HepG2 (cell line): ENCODE results near the gene HOXA9. TPM values are rescaled to one million over a fixed set of nuclear protein-coding genes. Genes with fewer than 3 reads are reported as not detected.

Experiments
- CBX2 ChIP-seq, 2 experiments: fragments of 200-600 bp in 1 of 2; sonication (generic); formaldehyde crosslinking in 1 of 2; IDR thresholded peaks; 2 replicates each; pipeline versions ENCODE4 v1.7.0 to v1.8.1; 2018 to 2022; ENCODE audit warnings: low read depth in 2 of 2, low read length in 1 of 2, mild to moderate bottlenecking in 1 of 2, missing genetic modification reagents in 1 of 2
- CC2D1A ChIP-seq: sonication (generic); formaldehyde crosslinking; IDR thresholded peaks from 2 replicates; pipeline ENCODE4 v1.8.1; 2023; ENCODE audit warnings: mild to moderate bottlenecking, missing genetic modification reagents
- CREB1 ChIP-seq, 2 experiments: fragments of 450-650 bp in 1 of 2; IDR thresholded peaks; 2 replicates each; pipeline ENCODE4 v1.6.1; 2016 to 2017; ENCODE audit warnings: control low read depth in 1 of 2, mild to moderate bottlenecking in 1 of 2, missing compliant biosample characterization in 1 of 2, missing genetic modification characterization in 1 of 2
- ESRRA ChIP-seq: sonication (generic); formaldehyde crosslinking; IDR thresholded peaks from 2 replicates; pipeline ENCODE4 v1.5.1; 2020; ENCODE audit warnings: mild to moderate bottlenecking, low read depth, missing genetic modification reagents
- ETV5 ChIP-seq: IDR thresholded peaks from 2 replicates; pipeline ENCODE4 v1.6.1; 2018; ENCODE audit warnings: missing biosample characterization, missing genetic modification reagents, inconsistent platforms, borderline replicate concordance
- EZH2 ChIP-seq: conservative IDR thresholded peaks from 2 replicates; pipeline ENCODE4 v1.6.1; 2012; ENCODE audit warnings: mild to moderate bottlenecking, low read depth, low read length, moderate library complexity
- GTF2F1 ChIP-seq: fragments of 150-350 bp; IDR thresholded peaks from 2 replicates; pipeline ENCODE4 v1.6.1; 2014; ENCODE audit warnings: low read length
- HNF4A ChIP-seq: sonication (generic); formaldehyde crosslinking; IDR thresholded peaks from 2 replicates; pipeline ENCODE4 v1.4.0; 2020; ENCODE audit warnings: missing genetic modification reagents
- MYC ChIP-seq: sonication (generic); formaldehyde crosslinking; IDR thresholded peaks from 2 replicates; pipeline ENCODE4 v1.9.0; 2021; ENCODE audit warnings: missing genetic modification reagents, borderline replicate concordance
- NBN ChIP-seq: fragments of 450-650 bp; conservative IDR thresholded peaks from 2 replicates; pipeline ENCODE4 v1.6.1; 2017
- NCOA2 ChIP-seq: sonication (generic); formaldehyde crosslinking; IDR thresholded peaks from 2 replicates; pipeline ENCODE4 v1.8.0; 2022; ENCODE audit warnings: inconsistent platforms
- PHF21A ChIP-seq: sonication (generic); formaldehyde crosslinking; IDR thresholded peaks from 2 replicates; pipeline ENCODE4 v1.5.0; 2020; ENCODE audit warnings: mild to moderate bottlenecking, missing genetic modification reagents
- SMARCC2 ChIP-seq: fragments of 450-650 bp; IDR thresholded peaks from 2 replicates; pipeline ENCODE4 v1.6.1; 2017; ENCODE audit warnings: antibody characterized with exemption, mild to moderate bottlenecking
- SOX13 ChIP-seq, 3 experiments: fragments of 450-650 bp in 1 of 3; sonication (generic) in 1 of 3; formaldehyde crosslinking in 1 of 3; IDR thresholded peaks in 2 of 3; conservative IDR thresholded peaks in 1 of 3; 2 replicates each; pipeline versions ENCODE4 v1.5.0 to v1.6.1; 2016 to 2020; ENCODE audit warnings: antibody characterized with exemption in 1 of 3, mild to moderate bottlenecking in 1 of 3, missing compliant biosample characterization in 1 of 3, missing genetic modification reagents in 1 of 3, moderate library complexity in 1 of 3
- TCF7 ChIP-seq: sonication (generic); IDR thresholded peaks from 2 replicates; pipeline ENCODE4 v1.6.1; 2016; ENCODE audit warnings: antibody characterized with exemption, low read depth
- ZNF10 ChIP-seq: sonication (generic); formaldehyde crosslinking; IDR thresholded peaks from 2 replicates; pipeline ENCODE4 v1.4.0; 2020; ENCODE audit warnings: mild to moderate bottlenecking, low read depth, missing genetic modification reagents, borderline replicate concordance
- ZNF234 ChIP-seq: sonication (generic); formaldehyde crosslinking; conservative IDR thresholded peaks from 2 replicates; pipeline ENCODE4 v1.5.1; 2020; ENCODE audit warnings: mild to moderate bottlenecking, missing genetic modification reagents
- ZNF251 ChIP-seq: sonication (generic); formaldehyde crosslinking; IDR thresholded peaks from 2 replicates; pipeline ENCODE4 v1.9.0; 2021; ENCODE audit warnings: mild to moderate bottlenecking, missing genetic modification reagents
- ZNF282 ChIP-seq: fragments of 450-650 bp; IDR thresholded peaks from 2 replicates; pipeline ENCODE4 v1.6.1; 2018; ENCODE audit not compliant: partially characterized antibody
- ZNF703 ChIP-seq: sonication (generic); formaldehyde crosslinking; IDR thresholded peaks from 2 replicates; pipeline ENCODE4 v1.5.1; 2020; ENCODE audit warnings: missing genetic modification reagents, mild to moderate bottlenecking, moderate library complexity, borderline replicate concordance
- ZNF749 ChIP-seq: sonication (generic); formaldehyde crosslinking; IDR thresholded peaks from 2 replicates; pipeline ENCODE4 v1.8.0; 2022; ENCODE audit warnings: mild to moderate bottlenecking, missing genetic modification reagents, moderate library complexity, borderline replicate concordance
- ZNF772 ChIP-seq: sonication (generic); formaldehyde crosslinking; IDR thresholded peaks from 2 replicates; pipeline ENCODE4 v1.5.0; 2020; ENCODE audit warnings: mild to moderate bottlenecking, missing genetic modification reagents
- polyA plus RNA-seq, 8 experiments: library from polyadenylated mRNA; depleted of rRNA in 3 of 8; stranded (reverse) in 7 of 8; unstranded in 1 of 8; fragments of >200 nt; fragmentation: Illumina TruSeq in 4 of 8; extraction: Trizol in 4 of 8; gene quantifications; 2 replicates each; pipeline versions ENCODE4 v1.2.1 to v1.2.3, GENCODE V29; 2011 to 2016; ENCODE audit warnings: low read depth in 4 of 8, missing spikeins in 1 of 8, mixed read lengths in 1 of 8; ENCODE audit not compliant: insufficient read depth in 1 of 8
- total RNA-seq, 5 experiments: library from RNA; depleted of rRNA; stranded (reverse); fragments of >200 nt; fragmentation: Illumina TruSeq; extraction: Trizol; gene quantifications; 2 replicates each; pipeline ENCODE4 v1.2.3, GENCODE V29; 2016; ENCODE audit warnings: low read depth in 1 of 5
- TF ChIP-seq, protein P1 (sequence below): sonication (generic); formaldehyde crosslinking; IDR thresholded peaks from 2 replicates; pipeline ENCODE4 v1.4.0; 2020; ENCODE audit warnings: missing genetic modification reagents
- TF ChIP-seq, protein P2 (sequence below): sonication (generic); formaldehyde crosslinking; IDR thresholded peaks from 2 replicates; pipeline ENCODE4 v1.8.1; 2022; ENCODE audit warnings: mild to moderate bottlenecking, missing genetic modification reagents

The HOXA9 gene
- total and polyA plus RNA-seq, 2 of the 13 experiments (the other 11 are each of a cell fraction or from before 2014, with no cell fraction given), result not detected

DNA sequence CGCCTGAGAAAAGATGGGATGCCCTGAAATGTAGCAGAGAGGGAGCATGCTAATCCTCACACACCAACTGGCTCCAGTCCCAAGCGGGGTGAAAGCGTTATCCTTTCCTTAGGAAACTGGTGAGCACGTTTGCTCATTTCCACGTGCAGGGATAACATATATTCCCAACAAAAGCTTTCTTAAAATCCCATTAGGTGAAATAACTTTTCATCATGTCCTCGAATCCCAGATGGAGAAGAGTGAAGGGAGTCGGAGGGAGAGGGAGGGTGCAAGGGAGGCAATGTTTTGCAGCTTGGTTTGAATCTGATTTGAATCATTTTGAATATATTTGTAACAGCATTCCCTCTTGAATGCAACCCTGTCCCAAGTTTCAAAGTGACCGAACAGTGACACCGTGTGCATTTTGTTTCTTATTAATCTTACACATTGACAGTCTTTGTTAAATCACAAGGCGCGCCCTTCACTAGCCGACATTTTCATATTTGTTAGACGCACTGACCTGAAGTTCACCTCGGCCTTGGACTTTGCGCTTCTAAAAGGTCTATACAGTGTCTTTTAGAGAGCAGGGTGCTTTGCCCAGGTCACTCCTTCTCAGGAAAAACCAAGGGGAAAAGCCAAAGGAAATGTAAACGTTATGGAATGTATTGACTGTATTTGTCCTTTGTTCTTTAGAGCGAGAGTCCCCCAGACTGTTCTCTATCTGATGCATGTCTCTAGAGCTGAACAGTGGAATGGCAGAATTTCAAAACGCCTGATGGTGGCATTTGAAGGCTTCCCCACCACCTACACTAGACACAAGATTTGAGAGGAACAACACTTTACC lies 31.7 kb downstream of the HOXA9 start (continued):
- TF ChIP-seq SMARCC2 (no peak), TCF7 (peak; percentile 57; the same call in 1 of the 2 replicates), EZH2 (no peak), ZNF703 (CRISPR knock-in tag) (no peak), GTF2F1 (no peak), ZNF282 (no peak), NBN (no peak), ZNF772 (CRISPR knock-in tag) (no peak), NCOA2 (CRISPR knock-in tag) (peak; percentile 66), ZNF251 (CRISPR knock-in tag) (no peak), CC2D1A (CRISPR knock-in tag) (no peak), ZNF10 (CRISPR knock-in tag) (no peak), CREB1 (IDR thresholded peaks at IDR 0.05) (no peak), CREB1 (CRISPR knock-in tag; IDR thresholded peaks at IDR 0.05) (peak; percentile 57), CBX2 (IDR thresholded peaks at IDR 0.05; ENCODE audit: low read depth, low read length) (no peak), CBX2 (CRISPR knock-in tag; IDR thresholded peaks at IDR 0.05; ENCODE audit: low read depth) (no peak), HNF4A (CRISPR knock-in tag) (peak; percentile 94), ETV5 (CRISPR knock-in tag) (peak; percentile 33; the same call in 1 of the 2 replicates), ESRRA (CRISPR knock-in tag) (peak; percentile 88), ZNF749 (CRISPR knock-in tag) (no peak), PHF21A (peak; percentile 44; the same call in 1 of the 2 replicates), MYC (no peak), ZNF234 (CRISPR knock-in tag) (no peak), SOX13 (IDR thresholded peaks at IDR 0.05) (peak; percentile 57; the same call in 1 of the 2 replicates), SOX13 (CRISPR knock-in tag; conservative IDR thresholded peaks at IDR 0.05 in 1 of 2, IDR thresholded peaks at IDR 0.05 in 1 of 2) (peak in 1 of 2 experiments; percentile 87; a peak in 2 of 4 replicates)
- TF ChIP-seq, protein P1, sequence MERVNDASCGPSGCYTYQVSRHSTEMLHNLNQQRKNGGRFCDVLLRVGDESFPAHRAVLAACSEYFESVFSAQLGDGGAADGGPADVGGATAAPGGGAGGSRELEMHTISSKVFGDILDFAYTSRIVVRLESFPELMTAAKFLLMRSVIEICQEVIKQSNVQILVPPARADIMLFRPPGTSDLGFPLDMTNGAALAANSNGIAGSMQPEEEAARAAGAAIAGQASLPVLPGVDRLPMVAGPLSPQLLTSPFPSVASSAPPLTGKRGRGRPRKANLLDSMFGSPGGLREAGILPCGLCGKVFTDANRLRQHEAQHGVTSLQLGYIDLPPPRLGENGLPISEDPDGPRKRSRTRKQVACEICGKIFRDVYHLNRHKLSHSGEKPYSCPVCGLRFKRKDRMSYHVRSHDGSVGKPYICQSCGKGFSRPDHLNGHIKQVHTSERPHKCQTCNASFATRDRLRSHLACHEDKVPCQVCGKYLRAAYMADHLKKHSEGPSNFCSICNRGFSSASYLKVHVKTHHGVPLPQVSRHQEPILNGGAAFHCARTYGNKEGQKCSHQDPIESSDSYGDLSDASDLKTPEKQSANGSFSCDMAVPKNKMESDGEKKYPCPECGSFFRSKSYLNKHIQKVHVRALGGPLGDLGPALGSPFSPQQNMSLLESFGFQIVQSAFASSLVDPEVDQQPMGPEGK (CRISPR knock-in tag), result no peak
- TF ChIP-seq, protein P2, sequence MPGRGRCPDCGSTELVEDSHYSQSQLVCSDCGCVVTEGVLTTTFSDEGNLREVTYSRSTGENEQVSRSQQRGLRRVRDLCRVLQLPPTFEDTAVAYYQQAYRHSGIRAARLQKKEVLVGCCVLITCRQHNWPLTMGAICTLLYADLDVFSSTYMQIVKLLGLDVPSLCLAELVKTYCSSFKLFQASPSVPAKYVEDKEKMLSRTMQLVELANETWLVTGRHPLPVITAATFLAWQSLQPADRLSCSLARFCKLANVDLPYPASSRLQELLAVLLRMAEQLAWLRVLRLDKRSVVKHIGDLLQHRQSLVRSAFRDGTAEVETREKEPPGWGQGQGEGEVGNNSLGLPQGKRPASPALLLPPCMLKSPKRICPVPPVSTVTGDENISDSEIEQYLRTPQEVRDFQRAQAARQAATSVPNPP (CRISPR knock-in tag), result no peak
